CD4-positive, alpha-beta T cell treated with Interleukin-15 for 1 hour (primary cell): ENCODE measurements around the gene DNLZ.

Experiments used
- DNase-seq: peaks from one replicate; pipeline ENCODE4 v3.0.0-alpha.2; 2020

The DNLZ gene

GRCh38 chr9:136341769-136342168 lies 21.8 kb downstream of the DNLZ start:
- DNase-seq, result no peak

- DNase-seq, result no peak
Observed at GRCh38 chr9:136341042-136341655, 22.4 kb downstream of the DNLZ start.

GRCh38 chr9:136340356-136341041 lies 23.0 kb downstream of the DNLZ start:
- DNase-seq, result no peak

- DNase-seq, result no peak
Observed at GRCh38 chr9:136339958-136340310, 23.6 kb downstream of the DNLZ start.

- peak; percentile 35 for DNase-seq
Observed at GRCh38 chr9:136339173-136339957, 24.2 kb downstream of the DNLZ start.

- DNase-seq, result no peak
Observed at GRCh38 chr9:136338511-136338910, 25.0 kb downstream of the DNLZ start.

- no peak for DNase-seq
Observed at GRCh38 chr9:136337416-136338395, 25.8 kb downstream of the DNLZ start.

GRCh38 chr9:136336881-136337280 lies 26.7 kb downstream of the DNLZ start:
- no peak for DNase-seq

GRCh38 chr9:136336156-136336870 lies 27.2 kb downstream of the DNLZ start:
- DNase-seq, result no peak

- DNase-seq, result no peak
Observed at GRCh38 chr9:136335296-136336155, 28.0 kb downstream of the DNLZ start.

GRCh38 chr9:136334541-136334940 lies 29.0 kb downstream of the DNLZ start:
- DNase-seq, result no peak

- no peak for DNase-seq
Observed at GRCh38 chr9:136333486-136333885, 30.1 kb downstream of the DNLZ start.

- no peak for DNase-seq
Observed at GRCh38 chr9:136333045-136333444, 30.5 kb downstream of the DNLZ start.

GRCh38 chr9:136332482-136332983 lies 31.0 kb downstream of the DNLZ start:
- no peak for DNase-seq

GRCh38 chr9:136331556-136332481 lies 31.7 kb downstream of the DNLZ start:
- no peak for DNase-seq

GRCh38 chr9:136331030-136331429 lies 32.5 kb downstream of the DNLZ start:
- DNase-seq, result no peak

- no peak for DNase-seq
Observed at GRCh38 chr9:136330406-136330990, 33.0 kb downstream of the DNLZ start.

GRCh38 chr9:136329636-136330405 lies 33.7 kb downstream of the DNLZ start:
- no peak for DNase-seq

GRCh38 chr9:136329211-136329627 lies 34.3 kb downstream of the DNLZ start:
- no peak for DNase-seq
